ENCODE measurements around the gene UGT1A4.
A peak's percentile ranks its signal among the peaks of the same experiment; 100 is the strongest.

The UGT1A4 gene

GRCh38 chr2:233760043-233760442, 41.5 kb downstream of the UGT1A4 start, which contains the start of gene UGT1A1:
Gene UGT1A1 (plus strand): TSS chr2:233760270. CDS start chr2:233760288, 18 bp downstream.
- H3K4me3 ChIP-seq (ENCODE audit: low read length) = no peak within 1 kb of the TSS
- TF ChIP-seq CTCF (IDR thresholded peaks at IDR 0.05; ENCODE audit: insufficient read depth, low read depth, low read length, missing control alignments) = no peak
- no peak for DNase-seq (ENCODE audit: low read depth)

GRCh38 chr2:233761040-233761769, 42.7 kb downstream of the UGT1A4 start:
- peak; percentile 68 for DNase-seq (ENCODE audit: low read depth)
- H3K4me3 ChIP-seq (ENCODE audit: low read length) = no peak overlapping the region
- no peak for TF ChIP-seq CTCF (IDR thresholded peaks at IDR 0.05; ENCODE audit: insufficient read depth, low read depth, low read length, missing control alignments)

- peak; percentile 32 for DNase-seq (ENCODE audit: low read depth)
- no peak overlapping the region for H3K4me3 ChIP-seq (ENCODE audit: low read length)
- TF ChIP-seq CTCF (IDR thresholded peaks at IDR 0.05; ENCODE audit: insufficient read depth, low read depth, low read length, missing control alignments) = no peak
Observed at GRCh38 chr2:233764264-233764663, 45.7 kb downstream of the UGT1A4 start.

GRCh38 chr2:233764761-233765160, 46.2 kb downstream of the UGT1A4 start:
- TF ChIP-seq CTCF (IDR thresholded peaks at IDR 0.05; ENCODE audit: insufficient read depth, low read depth, low read length, missing control alignments) = no peak
- DNase-seq (ENCODE audit: low read depth) = no peak
- H3K4me3 ChIP-seq (ENCODE audit: low read length) = no peak overlapping the region

GRCh38 chr2:233766416-233766815, 47.9 kb downstream of the UGT1A4 start:
- no peak for DNase-seq (ENCODE audit: low read depth)
- no peak for TF ChIP-seq CTCF (IDR thresholded peaks at IDR 0.05; ENCODE audit: insufficient read depth, low read depth, low read length, missing control alignments)

GRCh38 chr2:233768076-233768475, 49.5 kb downstream of the UGT1A4 start:
- no peak for DNase-seq (ENCODE audit: low read depth)
- TF ChIP-seq CTCF (IDR thresholded peaks at IDR 0.05; ENCODE audit: insufficient read depth, low read depth, low read length, missing control alignments) = no peak
- H3K4me3 ChIP-seq (ENCODE audit: low read length) = no peak overlapping the region

More at GRCh38 chr2:233766416-233766815, 47.9 kb downstream of the UGT1A4 start:
- no peak overlapping the region for H3K4me3 ChIP-seq (ENCODE audit: low read length)

GRCh38 chr2:233769260-233769659, 50.7 kb downstream of the UGT1A4 start:
- DNase-seq (ENCODE audit: low read depth) = no peak
- TF ChIP-seq CTCF (IDR thresholded peaks at IDR 0.05; ENCODE audit: insufficient read depth, low read depth, low read length, missing control alignments) = no peak
- H3K4me3 ChIP-seq (ENCODE audit: low read length) = no peak overlapping the region

Data from epithelial cell of esophagus (primary cell).